OCI-LY7 (cell line): ENCODE results near the gene RPS6KB2. TPM values are rescaled to one million over a fixed set of nuclear protein-coding genes. Genes with fewer than 3 reads are reported as not detected.

Experiments used
- BruUV-seq: library from RNA; stranded (reverse); fragments of 400-500 nt; replicated peaks from 2 replicates; lab custom pipeline; 2021; lab: Mats Ljungman, UMichigan
- CTCF ChIA-PET: fragments of 300-600 bp; sonication (Branson Sonifier 250); formaldehyde crosslinking; loops from one replicate; lab custom pipeline; 2022; ENCODE audit warnings: antibody characterized with exemption; ENCODE audit not compliant: unreplicated experiment; lab: Charles Lee
- POLR2A ChIA-PET: fragments of 300-600 bp; sonication (Branson Sonifier 250); formaldehyde crosslinking; loops from one replicate; lab custom pipeline; 2022; ENCODE audit warnings: antibody characterized with exemption; lab: Charles Lee
- DNase-seq: peaks from one replicate; pipeline ENCODE4 v3.0.0-alpha.2; 2015; ENCODE audit warnings: low spot score
- H2AFZ ChIP-seq: fragments of 200-600 bp; sonication (generic), shearing (Covaris generic); 2 replicates; pipeline ENCODE4 v1.6.1; 2014; ENCODE audit warnings: mild to moderate bottlenecking, antibody characterized with exemption, low read length, moderate library complexity
- H3K27ac ChIP-seq: fragments of 200-600 bp; sonication (generic); 2 replicates; pipeline ENCODE4 v1.5.1; 2014; ENCODE audit warnings: mixed run types, low read depth, mild to moderate bottlenecking, moderate library complexity, low read length, inconsistent platforms; ENCODE audit not compliant: poor library complexity, severe bottlenecking
- H3K36me3 ChIP-seq: fragments of 200-600 bp; sonication (generic); 2 replicates; pipeline ENCODE4 v1.6.1; 2014; ENCODE audit warnings: mild to moderate bottlenecking, antibody characterized with exemption, low read length, moderate library complexity, mixed read lengths; ENCODE audit not compliant: insufficient read depth
- H3K4me1 ChIP-seq: fragments of 200-600 bp; sonication (generic); 2 replicates; pipeline ENCODE4 v1.5.1; 2014; ENCODE audit warnings: mild to moderate bottlenecking, low read length; ENCODE audit not compliant: insufficient read depth, poor library complexity, severe bottlenecking
- H3K4me2 ChIP-seq: fragments of 200-600 bp; sonication (generic); 2 replicates; pipeline ENCODE4 v1.6.1; 2014; ENCODE audit warnings: mild to moderate bottlenecking, low read length
- H3K4me3 ChIP-seq: fragments of 200-600 bp; sonication (generic); 2 replicates; pipeline ENCODE4 v1.5.1; 2014; ENCODE audit warnings: mild to moderate bottlenecking, low read depth, low read length; ENCODE audit not compliant: poor library complexity, severe bottlenecking
- H3K79me2 ChIP-seq: fragments of 200-600 bp; sonication (generic); 2 replicates; pipeline ENCODE4 v1.6.1; 2016; ENCODE audit warnings: low read depth, mild to moderate bottlenecking, low read length, moderate library complexity, mixed read lengths; ENCODE audit not compliant: insufficient read depth
- H3K9me2 ChIP-seq: fragments of 200-600 bp; sonication (generic); 2 replicates; pipeline ENCODE4 v1.6.1; 2016; ENCODE audit warnings: mild to moderate bottlenecking, low read length, mixed read lengths; ENCODE audit not compliant: insufficient read depth
- H3K9me3 ChIP-seq: fragments of 200-600 bp; sonication (generic); 2 replicates; pipeline ENCODE4 v1.6.1; 2014; ENCODE audit warnings: mild to moderate bottlenecking, mixed run types, low read length, mixed read lengths
- H4K20me1 ChIP-seq: fragments of 200-600 bp; sonication (generic); 2 replicates; pipeline ENCODE4 v1.6.1; 2014; ENCODE audit warnings: mild to moderate bottlenecking, antibody characterized with exemption, low read length, moderate library complexity, mixed read lengths; ENCODE audit not compliant: insufficient read depth
- CTCF ChIP-seq: fragments of 200-600 bp; sonication (generic); conservative IDR thresholded peaks from 2 replicates; pipeline ENCODE4 v1.5.1; 2014; ENCODE audit warnings: mild to moderate bottlenecking, antibody characterized with exemption, low read length, moderate library complexity, mixed read lengths
- EZH2phosphoT487 ChIP-seq: fragments of 200-600 bp; sonication (generic); IDR thresholded peaks from 2 replicates; pipeline ENCODE4 v1.6.1; 2018; ENCODE audit warnings: low read depth, borderline replicate concordance, mild to moderate bottlenecking, mixed run types, antibody characterized with exemption, low read length, moderate library complexity, mixed read lengths
- intact Hi-C: fragments of 100-400 bp; cut with micrococcal nuclease; formaldehyde crosslinking; loops from one replicate; pipeline ENCODE4 v1.10.0; 2022; ENCODE audit not compliant: unreplicated experiment
- total RNA-seq, 2 experiments: library from RNA; depleted of rRNA in 1 of 2; stranded (reverse); fragments of >200 nt in 1 of 2; shearing (Covaris generic) in 1 of 2; gene quantifications; 2 replicates each; pipeline ENCODE4 v1.2.3, GENCODE V29; 2014 to 2022

Gene RPS6KB2
- total RNA-seq, 2 experiments from 2014 or later = 48.3 to 69.4 TPM

- intact Hi-C loops = loop anchor here (1.0 to 2.0 kb wide), 4 partner anchors 28 to 70 kb away; partner anchors contain the start of gene TMEM134
- BruUV-seq = no TSS peak
- Histone ChIP-seq H3K4me2 (peak overlapping the region; percentile 97), H3K4me1 (peaks cover 75% of the 10 kb centered on the region), H3K4me3 (peak overlapping the region; percentile 81), H3K36me3 (peaks cover 66% of the 10 kb centered on the region), H2AFZ (no peak overlapping the region), H3K9me2 (no peaks in the 10 kb centered on the region), H3K27ac (peak overlapping the region; percentile 94), H3K9me3 (no peaks in the 10 kb centered on the region), H4K20me1 (peaks cover 12% of the 10 kb centered on the region), H3K79me2 (peaks cover 29% of the 10 kb centered on the region)
- DNase-seq = peak; percentile 91
- TF ChIP-seq CTCF = no peak
- no peak for TF ChIP-seq EZH2phosphoT487
- ChIA-PET CTCF (interaction anchor here (0.5 kb wide), 2 partner anchors 42 to 1856 kb away, joined by 3 to 4 read pairs; no protein-coding TSS in a partner anchor), POLR2A (interaction anchor here (0.6 to 3.6 kb wide), 9 partner anchors 13 to 208 kb away, joined by 3 to 38 read pairs (median 18); partner anchors contain the start of genes PPP1CA, TBC1D10C and TMEM134)
Measured at GRCh38 chr11:67436459-67437081, 8.3 kb downstream of the RPS6KB2 start.

- Histone ChIP-seq H3K4me3 (peak within 1 kb of the TSS; percentile 81), H4K20me1 (peaks cover 12% of the 10 kb centered on the region), H3K4me2 (peak within 1 kb of the TSS; percentile 97), H3K9me3 (no peaks in the 10 kb centered on the region), H3K9me2 (no peaks in the 10 kb centered on the region), H3K27ac (peak within 1 kb of the TSS; percentile 94), H2AFZ (no peak within 1 kb of the TSS), H3K36me3 (peaks cover 59% of the 10 kb centered on the region), H3K4me1 (peaks cover 82% of the 10 kb centered on the region), H3K79me2 (peaks cover 29% of the 10 kb centered on the region)
- intact Hi-C loops = loop anchor here (1.0 to 2.0 kb wide), 4 partner anchors 27 to 69 kb away; partner anchors contain the start of gene TMEM134
- ChIA-PET POLR2A (interaction anchor here (0.6 to 3.6 kb wide), 16 partner anchors 8 to 207 kb away, joined by 3 to 38 read pairs (median 6); partner anchors contain the start of genes PPP1CA, RAD9A, RPS6KB2 and TBC1D10C), CTCF (interaction anchor here (0.6 to 1.0 kb wide), 3 partner anchors 12 to 84 kb away, joined by 3 to 11 read pairs (median 3); no protein-coding TSS in a partner anchor)
- peak; percentile 89 for DNase-seq
- no TSS peak for BruUV-seq
- TF ChIP-seq EZH2phosphoT487 (no peak), CTCF (no peak)
Measured at GRCh38 chr11:67437082-67437808, 9.0 kb downstream of the RPS6KB2 start, which contains the start of gene PTPRCAP. Gene PTPRCAP, minus strand, starts transcription at chr11:67437682. Its CDS starts 63 bp downstream, at chr11:67437619.
